Mesangial cell (primary cell): Measurements from ENCODE around the gene GOLGA6L24. TPM values are rescaled to one million over a fixed set of nuclear protein-coding genes. Genes with fewer than 3 reads are reported as not detected.

Experiments used
- total RNA-seq: library from RNA; depleted of rRNA; stranded (reverse); fragments of >200 nt; gene quantifications from 2 replicates; pipeline ENCODE4 v1.2.3, GENCODE V29; 2015

Gene GOLGA6L24
- not detected in 2 replicates for total RNA-seq

GRCh38 chr15:28357984-28358383, at the start of gene GOLGA6L24:
Gene GOLGA6L24 (minus strand): TSS chr15:28358084. CDS start chr15:28358023, 61 bp downstream.

GRCh38 chr15:28378364-28378763, 20.5 kb upstream of the GOLGA6L24 start, which contains the start of gene GOLGA8F:
Gene GOLGA8F (plus strand): TSS chr15:28378664. CDS start chr15:28378762, 98 bp downstream.

GRCh38 chr15:28322129-28322588, 35.7 kb downstream of the GOLGA6L24 start, which contains the start of gene HERC2:
Gene HERC2 (minus strand): TSS chr15:28322179. CDS start chr15:28321433, 746 bp downstream.

Other genes with a start within 250 kb of the GOLGA6L24 start
- 49.5 and 59.1 TPM in 2 replicates for gene HERC2, start 35.9 kb downstream of the GOLGA6L24 start, total RNA-seq
- gene GOLGA8F, start 20.6 kb upstream of the GOLGA6L24 start, total RNA-seq = not detected in 2 replicates
- not detected in 2 replicates for gene GOLGA8G, start 174.9 kb upstream of the GOLGA6L24 start, total RNA-seq
- gene GOLGA6L25, start 195.5 kb upstream of the GOLGA6L24 start, total RNA-seq = not detected in 2 replicates